K562 (cell line): ENCODE data around the gene UIMC1. TPM values are rescaled to one million over a fixed set of nuclear protein-coding genes. Genes with fewer than 3 reads are reported as not detected.

Experiments
- BRD4 ChIP-seq: fragments of 200-600 bp; sonication (generic); IDR thresholded peaks from 2 replicates; pipeline ENCODE4 v1.6.1; 2017; ENCODE audit warnings: inconsistent platforms
- CBFA2T3 ChIP-seq: fragments of 450-650 bp; IDR thresholded peaks from 2 replicates; pipeline ENCODE4 v1.6.1; 2017
- CBX5 ChIP-seq: IDR thresholded peaks from 2 replicates; pipeline ENCODE4 v1.6.1; 2014; ENCODE audit warnings: low read depth, borderline replicate concordance
- CHCHD3 ChIP-seq: fragments of 250-450 bp; sonication (Bioruptor Pico); IDR thresholded peaks from 2 replicates; pipeline ENCODE4 v2.1.2; 2022; ENCODE audit warnings: mild to moderate bottlenecking
- HIVEP1 ChIP-seq: fragments of 250-450 bp; sonication (Bioruptor Pico); IDR thresholded peaks from 2 replicates; pipeline ENCODE4 v1.4.0; 2020; ENCODE audit warnings: mild to moderate bottlenecking
- MEIS2 ChIP-seq: fragments of 450-650 bp; IDR thresholded peaks from 2 replicates; pipeline ENCODE4 v1.6.1; 2014; ENCODE audit warnings: mild to moderate bottlenecking; ENCODE audit not compliant: partially characterized antibody
- MYC ChIP-seq, 2 experiments: fragments of 250-450 bp in 1 of 2; sonication (Bioruptor Pico) in 1 of 2; IDR thresholded peaks; 2 replicates each; pipeline versions ENCODE4 v1.5.1 to v1.6.1; 2012 to 2021; ENCODE audit warnings: low read depth in 2 of 2, borderline replicate concordance in 1 of 2, improper control_type of control experiment in 1 of 2, low read length in 1 of 2, mild to moderate bottlenecking in 1 of 2, moderate library complexity in 1 of 2
- NR2F6 ChIP-seq: fragments of 450-650 bp; formaldehyde crosslinking; IDR thresholded peaks from 2 replicates; pipeline ENCODE4 v1.4.0; 2020; ENCODE audit warnings: mild to moderate bottlenecking
- RBFOX2 ChIP-seq: fragments of 200-400 bp; formaldehyde crosslinking; IDR thresholded peaks from 2 replicates; pipeline ENCODE4 v1.6.1; 2017; ENCODE audit warnings: low read depth, mild to moderate bottlenecking, low read length, moderate library complexity
- SNIP1 ChIP-seq: fragments of 450-650 bp; IDR thresholded peaks from 2 replicates; pipeline ENCODE4 v1.7.1; 2017; ENCODE audit warnings: low read depth, mild to moderate bottlenecking
- SRSF3 ChIP-seq: fragments of 200-400 bp; formaldehyde crosslinking; IDR thresholded peaks from 2 replicates; pipeline ENCODE4 v1.6.1; 2016; ENCODE audit warnings: mild to moderate bottlenecking, low read length, moderate library complexity; ENCODE audit not compliant: insufficient read depth
- SRSF7 ChIP-seq: fragments of 200-400 bp; formaldehyde crosslinking; optimal IDR thresholded peaks from 2 replicates; pipeline ENCODE3; 2017; ENCODE audit warnings: mild to moderate bottlenecking, low read depth, low read length
- ZNF408 ChIP-seq: fragments of 250-450 bp; sonication (Bioruptor Pico); IDR thresholded peaks from 2 replicates; pipeline ENCODE4 v1.4.0; 2020; ENCODE audit warnings: low read depth, mild to moderate bottlenecking, moderate library complexity
- ZNF444 ChIP-seq: fragments of 250-450 bp; sonication (Bioruptor Pico); IDR thresholded peaks from 2 replicates; pipeline ENCODE4 v1.4.0; 2020; ENCODE audit warnings: mild to moderate bottlenecking, moderate library complexity
- ZNF586 ChIP-seq: fragments of 450-650 bp; formaldehyde crosslinking; conservative IDR thresholded peaks from 2 replicates; pipeline ENCODE4 v1.4.0; 2020; ENCODE audit warnings: mild to moderate bottlenecking, moderate library complexity
- polyA plus RNA-seq, 8 experiments: library from polyadenylated mRNA; depleted of rRNA in 4 of 8; stranded (reverse) in 5 of 8; unstranded in 3 of 8; fragments of >200 nt; fragmentation: Nextera tagmentation in 2 of 8; fragmentation: Illumina TruSeq in 1 of 8; extraction: Ambion mirVana in 2 of 8; extraction: Trizol in 1 of 8; gene quantifications; 2 replicates each; pipeline versions ENCODE4 v1.2.1 to v1.2.3, GENCODE V29; 2011 to 2014; ENCODE audit warnings: inconsistent platforms in 1 of 8, missing spikeins in 1 of 8
- total RNA-seq, 7 experiments: library from RNA; depleted of rRNA in 6 of 7; stranded (reverse); fragments of >200 nt in 6 of 7; fragmentation: Illumina TruSeq in 2 of 7; extraction: Trizol in 2 of 7; gene quantifications; 2 replicates each; pipeline versions ENCODE4 v1.2.1 to v1.2.3, GENCODE V29; 2011 to 2021; ENCODE audit warnings: low replicate concordance in 1 of 7
- TF ChIP-seq, protein P1 (sequence below): fragments of 450-650 bp; IDR thresholded peaks from 2 replicates; pipeline ENCODE4 v1.7.1; 2018; ENCODE audit warnings: mild to moderate bottlenecking, low read depth; ENCODE audit not compliant: partially characterized antibody
- TF ChIP-seq, protein P2 (sequence below), 3 experiments: fragments of 200-800 bp in 1 of 3; sonication (Bioruptor generic) in 1 of 3; sonication (generic) in 1 of 3; formaldehyde crosslinking in 1 of 3; IDR thresholded peaks; 2 replicates each; pipeline versions ENCODE4 v1.6.1 to v1.8.0; 2016 to 2022; ENCODE audit warnings: mild to moderate bottlenecking in 2 of 3, missing compliant biosample characterization in 2 of 3, missing genetic modification characterization in 2 of 3, missing genetic modification reagents in 1 of 3
- TF ChIP-seq, protein P3 (sequence below): fragments of 450-650 bp; formaldehyde crosslinking; IDR thresholded peaks from 2 replicates; pipeline ENCODE4 v1.4.0; 2022; ENCODE audit warnings: mild to moderate bottlenecking, moderate library complexity
- TF ChIP-seq, protein P4 (sequence below): IDR thresholded peaks from 2 replicates; pipeline ENCODE4 v1.6.1; 2016; ENCODE audit warnings: missing genetic modification characterization, missing compliant biosample characterization
- TF ChIP-seq, protein P5 (sequence below): fragments of 450-650 bp; conservative IDR thresholded peaks from 2 replicates; pipeline ENCODE4 v1.6.1; 2016; ENCODE audit warnings: missing genetic modification characterization, low read depth, mild to moderate bottlenecking, control low read depth, missing compliant biosample characterization

Gene UIMC1
- total and polyA plus RNA-seq, 9 of the 15 experiments (the other 6 are each of a cell fraction or from before 2014, with no cell fraction given): 14.9 to 51.7 (median 36.8) TPM

DNA sequence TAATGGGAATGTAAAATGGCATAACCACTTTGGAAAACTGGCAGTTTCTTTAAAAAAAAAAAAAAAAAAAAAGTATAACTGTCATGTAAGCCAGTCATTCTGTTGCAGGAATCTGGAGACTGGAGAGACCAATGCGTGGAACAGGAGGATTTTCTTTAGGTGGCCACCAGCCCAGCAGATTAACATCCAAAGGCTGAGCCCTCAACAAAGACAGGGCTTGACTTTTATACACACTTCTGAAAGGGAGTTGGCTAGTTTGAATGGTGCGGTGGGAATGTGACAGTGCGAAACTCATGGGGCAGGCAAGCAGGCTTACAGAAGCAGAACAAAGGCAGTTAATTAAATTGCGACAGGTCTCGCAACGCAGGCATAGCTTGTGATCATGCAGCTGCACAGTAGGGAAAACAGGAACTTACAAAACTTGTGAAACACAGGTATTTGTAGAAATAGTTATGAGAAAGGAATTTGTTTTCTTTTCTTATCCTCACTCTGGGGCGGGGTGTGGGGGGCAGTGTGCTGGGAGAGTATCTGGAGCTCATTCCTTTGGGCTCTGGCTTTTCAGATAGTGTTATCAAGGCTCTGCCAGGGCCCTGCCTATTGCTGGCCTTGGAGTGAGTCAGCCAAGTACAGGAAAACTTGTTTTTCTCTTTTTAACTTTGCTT, 12.0 kb downstream of the UIMC1 start (continued):
- TF ChIP-seq, protein P1, sequence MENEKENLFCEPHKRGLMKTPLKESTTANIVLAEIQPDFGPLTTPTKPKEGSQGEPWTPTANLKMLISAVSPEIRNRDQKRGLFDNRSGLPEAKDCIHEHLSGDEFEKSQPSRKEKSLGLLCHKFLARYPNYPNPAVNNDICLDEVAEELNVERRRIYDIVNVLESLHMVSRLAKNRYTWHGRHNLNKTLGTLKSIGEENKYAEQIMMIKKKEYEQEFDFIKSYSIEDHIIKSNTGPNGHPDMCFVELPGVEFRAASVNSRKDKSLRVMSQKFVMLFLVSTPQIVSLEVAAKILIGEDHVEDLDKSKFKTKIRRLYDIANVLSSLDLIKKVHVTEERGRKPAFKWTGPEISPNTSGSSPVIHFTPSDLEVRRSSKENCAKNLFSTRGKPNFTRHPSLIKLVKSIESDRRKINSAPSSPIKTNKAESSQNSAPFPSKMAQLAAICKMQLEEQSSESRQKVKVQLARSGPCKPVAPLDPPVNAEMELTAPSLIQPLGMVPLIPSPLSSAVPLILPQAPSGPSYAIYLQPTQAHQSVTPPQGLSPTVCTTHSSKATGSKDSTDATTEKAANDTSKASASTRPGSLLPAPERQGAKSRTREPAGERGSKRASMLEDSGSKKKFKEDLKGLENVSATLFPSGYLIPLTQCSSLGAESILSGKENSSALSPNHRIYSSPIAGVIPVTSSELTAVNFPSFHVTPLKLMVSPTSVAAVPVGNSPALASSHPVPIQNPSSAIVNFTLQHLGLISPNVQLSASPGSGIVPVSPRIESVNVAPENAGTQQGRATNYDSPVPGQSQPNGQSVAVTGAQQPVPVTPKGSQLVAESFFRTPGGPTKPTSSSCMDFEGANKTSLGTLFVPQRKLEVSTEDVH: no peak
- TF ChIP-seq, protein P2, sequence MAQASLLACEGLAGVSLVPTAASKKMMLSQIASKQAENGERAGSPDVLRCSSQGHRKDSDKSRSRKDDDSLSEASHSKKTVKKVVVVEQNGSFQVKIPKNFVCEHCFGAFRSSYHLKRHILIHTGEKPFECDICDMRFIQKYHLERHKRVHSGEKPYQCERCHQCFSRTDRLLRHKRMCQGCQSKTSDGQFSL (CRISPR knock-in tag; IDR thresholded peaks at IDR 0.05): 0 out of 2 replicates have a peak, but pooled peaks have one; percentile 35
- TF ChIP-seq, protein P2 (tag; IDR thresholded peaks at IDR 0.05): peak in 1 of 2 experiments; percentile 61; a peak in 1 of 4 replicates
- TF ChIP-seq HIVEP1 (CRISPR knock-in tag): 0 out of 2 replicates have a peak, but pooled peaks have one; percentile 40
- TF ChIP-seq SNIP1: no peak
- no peak for TF ChIP-seq ZNF586
- TF ChIP-seq SRSF7: no peak
- TF ChIP-seq, protein P3, sequence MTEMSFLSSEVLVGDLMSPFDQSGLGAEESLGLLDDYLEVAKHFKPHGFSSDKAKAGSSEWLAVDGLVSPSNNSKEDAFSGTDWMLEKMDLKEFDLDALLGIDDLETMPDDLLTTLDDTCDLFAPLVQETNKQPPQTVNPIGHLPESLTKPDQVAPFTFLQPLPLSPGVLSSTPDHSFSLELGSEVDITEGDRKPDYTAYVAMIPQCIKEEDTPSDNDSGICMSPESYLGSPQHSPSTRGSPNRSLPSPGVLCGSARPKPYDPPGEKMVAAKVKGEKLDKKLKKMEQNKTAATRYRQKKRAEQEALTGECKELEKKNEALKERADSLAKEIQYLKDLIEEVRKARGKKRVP (CRISPR knock-in tag): peak; percentile 69
- TF ChIP-seq BRD4: no peak
- no peak for TF ChIP-seq ZNF408 (CRISPR knock-in tag)
- TF ChIP-seq ZNF444 (CRISPR knock-in tag): peak; percentile 45; the same call in 1 of the 2 replicates
- TF ChIP-seq CBFA2T3: peak; percentile 99
- no peak for TF ChIP-seq SRSF3
- peak; percentile 99 for TF ChIP-seq MEIS2
- TF ChIP-seq CBX5: peak; percentile 96
- TF ChIP-seq, protein P4, sequence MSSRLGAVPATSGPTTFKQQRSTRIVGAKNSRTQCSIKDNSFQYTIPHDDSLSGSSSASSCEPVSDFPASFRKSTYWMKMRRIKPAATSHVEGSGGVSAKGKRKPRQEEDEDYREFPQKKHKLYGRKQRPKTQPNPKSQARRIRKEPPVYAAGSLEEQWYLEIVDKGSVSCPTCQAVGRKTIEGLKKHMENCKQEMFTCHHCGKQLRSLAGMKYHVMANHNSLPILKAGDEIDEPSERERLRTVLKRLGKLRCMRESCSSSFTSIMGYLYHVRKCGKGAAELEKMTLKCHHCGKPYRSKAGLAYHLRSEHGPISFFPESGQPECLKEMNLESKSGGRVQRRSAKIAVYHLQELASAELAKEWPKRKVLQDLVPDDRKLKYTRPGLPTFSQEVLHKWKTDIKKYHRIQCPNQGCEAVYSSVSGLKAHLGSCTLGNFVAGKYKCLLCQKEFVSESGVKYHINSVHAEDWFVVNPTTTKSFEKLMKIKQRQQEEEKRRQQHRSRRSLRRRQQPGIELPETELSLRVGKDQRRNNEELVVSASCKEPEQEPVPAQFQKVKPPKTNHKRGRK: no peak
- TF ChIP-seq CHCHD3 (CRISPR knock-in tag): no peak
- no peak for TF ChIP-seq RBFOX2
- no peak for TF ChIP-seq NR2F6 (CRISPR knock-in tag)
- TF ChIP-seq MYC (IDR thresholded peaks at IDR 0.05; ENCODE audit: low read depth, low read length): peak; percentile 53
- TF ChIP-seq MYC (CRISPR knock-in tag; IDR thresholded peaks at IDR 0.05; ENCODE audit: borderline replicate concordance, low read depth): no peak
- TF ChIP-seq, protein P5, sequence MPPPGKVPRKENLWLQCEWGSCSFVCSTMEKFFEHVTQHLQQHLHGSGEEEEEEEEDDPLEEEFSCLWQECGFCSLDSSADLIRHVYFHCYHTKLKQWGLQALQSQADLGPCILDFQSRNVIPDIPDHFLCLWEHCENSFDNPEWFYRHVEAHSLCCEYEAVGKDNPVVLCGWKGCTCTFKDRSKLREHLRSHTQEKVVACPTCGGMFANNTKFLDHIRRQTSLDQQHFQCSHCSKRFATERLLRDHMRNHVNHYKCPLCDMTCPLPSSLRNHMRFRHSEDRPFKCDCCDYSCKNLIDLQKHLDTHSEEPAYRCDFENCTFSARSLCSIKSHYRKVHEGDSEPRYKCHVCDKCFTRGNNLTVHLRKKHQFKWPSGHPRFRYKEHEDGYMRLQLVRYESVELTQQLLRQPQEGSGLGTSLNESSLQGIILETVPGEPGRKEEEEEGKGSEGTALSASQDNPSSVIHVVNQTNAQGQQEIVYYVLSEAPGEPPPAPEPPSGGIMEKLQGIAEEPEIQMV: no peak
